ENCODE results near the gene PPM1H.
"Not testable (repeated sequence)": the region's sequence is repeated elsewhere in the genome, so short reads cannot be mapped to it uniquely, and the experiment has no call there.

PPM1H gene

GRCh38 chr12:62934799-62935674 is at the start of gene PPM1H:
Gene PPM1H (minus strand): TSS chr12:62935150. CDS start chr12:62934736, 414 bp downstream.
- DNase-seq = peak; percentile 93

- DNase-seq = no peak
Observed at GRCh38 chr12:62983594-62983993, 48.6 kb upstream of the PPM1H start.

- no peak for DNase-seq
Observed at GRCh38 chr12:62978768-62979167, 43.8 kb upstream of the PPM1H start.

- DNase-seq = no peak
Observed at GRCh38 chr12:62977883-62978282, 42.9 kb upstream of the PPM1H start.

GRCh38 chr12:62977418-62977817 is 42.5 kb upstream of the PPM1H start:
- DNase-seq = no peak

- DNase-seq = no peak
Observed at GRCh38 chr12:62976110-62976662, 41.2 kb upstream of the PPM1H start.

DNA sequence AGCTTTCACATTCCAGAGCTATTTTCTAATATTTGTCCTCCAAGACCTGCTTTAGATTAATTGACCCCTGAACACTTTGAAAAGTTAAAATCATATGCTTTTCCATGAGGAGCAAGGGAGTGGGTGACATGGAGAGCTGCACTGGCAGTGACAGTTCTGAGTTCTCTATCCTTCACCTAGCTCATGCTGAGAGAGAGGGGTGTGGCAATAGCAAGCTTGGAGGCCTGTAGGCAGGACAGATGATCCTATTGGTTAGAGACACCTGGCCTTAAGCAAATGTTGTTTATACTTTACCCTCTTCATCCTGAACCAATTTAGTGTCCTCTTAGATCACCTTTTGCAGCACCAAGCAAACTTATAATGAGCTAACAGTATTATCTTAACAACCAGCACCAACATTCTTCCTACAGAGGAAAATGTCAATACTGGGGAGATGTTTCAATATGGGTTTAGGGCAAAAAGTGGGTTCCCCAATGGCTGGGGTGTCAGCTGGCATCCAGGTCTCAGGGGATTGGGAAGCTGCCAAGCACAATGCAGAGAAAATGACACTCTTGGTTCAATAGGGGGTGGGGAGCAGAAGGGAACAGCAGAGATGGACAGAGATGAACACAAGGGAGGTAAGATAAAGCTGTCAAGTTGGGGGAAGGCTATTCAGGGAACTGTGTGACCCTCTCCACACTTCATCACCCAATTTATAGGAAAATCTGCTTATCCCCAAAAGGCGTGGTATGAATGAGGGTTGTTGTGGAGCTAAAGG is 37.0 kb upstream of the PPM1H start:
- DNase-seq = peak; percentile 13

- DNase-seq = no peak
Observed at GRCh38 chr12:62969695-62970094, 34.7 kb upstream of the PPM1H start.

GRCh38 chr12:62967701-62968100 is 32.8 kb upstream of the PPM1H start:
- DNase-seq = no peak

- DNase-seq = peak; percentile 2
Observed at GRCh38 chr12:62966990-62967506, 32.1 kb upstream of the PPM1H start.

DNA sequence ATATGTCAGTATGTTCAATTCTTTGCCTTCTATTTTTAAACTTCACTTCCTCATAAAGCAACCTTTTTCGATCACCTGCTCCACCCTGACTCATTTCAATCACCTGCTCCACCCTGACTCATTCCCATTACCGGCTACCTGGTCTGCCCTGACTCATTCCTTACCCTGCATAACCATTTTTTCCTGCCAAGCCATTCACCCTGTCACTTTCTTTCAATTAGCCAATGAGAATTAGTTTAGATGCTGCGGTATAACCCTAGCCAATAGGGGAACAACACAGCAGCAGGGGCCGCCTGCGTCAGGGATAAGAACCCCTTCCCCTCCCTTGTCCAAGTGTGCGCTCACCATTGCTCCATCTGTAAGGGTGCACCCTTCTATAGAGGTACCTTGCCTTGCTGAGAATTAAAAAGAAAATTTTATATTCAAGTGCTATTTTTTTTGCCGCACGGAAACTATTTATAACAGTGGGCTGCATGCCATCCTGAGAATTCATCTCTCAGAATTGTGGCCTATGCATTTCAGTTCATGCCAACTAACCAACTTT is 31.6 kb upstream of the PPM1H start:
- DNase-seq = not testable (repeated sequence)

- DNase-seq = not testable (repeated sequence)
Observed at GRCh38 chr12:62965700-62966099, 30.8 kb upstream of the PPM1H start.

DNA sequence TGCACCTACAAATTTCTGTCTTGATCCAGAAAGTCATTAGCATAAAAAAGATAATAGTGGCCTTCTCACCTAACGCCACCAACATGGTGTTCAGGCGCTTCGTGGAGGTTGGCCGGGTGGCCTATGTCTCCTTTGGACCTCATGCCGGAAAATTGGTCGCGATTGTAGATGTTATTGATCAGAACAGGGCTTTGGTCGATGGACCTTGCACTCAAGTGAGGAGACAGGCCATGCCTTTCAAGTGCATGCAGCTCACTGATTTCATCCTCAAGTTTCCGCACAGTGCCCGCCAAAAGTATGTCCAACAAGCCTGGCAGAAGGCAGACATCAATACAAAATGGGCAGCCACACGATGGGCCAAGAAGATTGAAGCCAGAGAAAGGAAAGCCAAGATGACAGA is 30.3 kb upstream of the PPM1H start:
- DNase-seq = not testable (repeated sequence)

GRCh38 chr12:62963486-62964041 is 28.6 kb upstream of the PPM1H start:
- no peak for DNase-seq

GRCh38 chr12:62960324-62960723 is 25.4 kb upstream of the PPM1H start:
- no peak for DNase-seq

- DNase-seq = no peak
Observed at GRCh38 chr12:62959745-62960144, 24.8 kb upstream of the PPM1H start.

GRCh38 chr12:62957233-62957953 is 22.4 kb upstream of the PPM1H start:
- no peak for DNase-seq

DNA sequence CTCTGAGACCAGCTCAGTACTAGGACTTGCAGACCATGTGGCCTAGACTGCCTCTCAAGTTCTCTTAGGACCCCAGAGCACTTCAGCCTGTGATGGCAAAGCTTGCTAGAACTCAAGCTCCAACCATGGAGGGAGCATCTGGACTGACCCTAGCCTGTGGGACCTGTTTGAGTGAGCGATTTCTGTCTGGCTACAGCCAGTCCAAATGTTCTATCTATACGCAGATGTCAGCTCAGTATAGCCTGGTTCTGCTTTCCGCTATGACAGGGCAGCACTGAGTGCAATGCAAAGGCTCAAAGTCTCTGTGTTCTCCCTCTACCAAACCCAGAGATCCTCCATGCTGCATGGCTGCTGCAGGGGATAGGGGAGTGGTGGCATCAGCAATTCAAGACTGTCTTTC is 20.7 kb upstream of the PPM1H start:
- DNase-seq = peak; percentile 7

- DNase-seq = no peak
Observed at GRCh38 chr12:62950317-62950716, 15.4 kb upstream of the PPM1H start.

- no peak for DNase-seq
Observed at GRCh38 chr12:62948123-62948522, 13.2 kb upstream of the PPM1H start.

GRCh38 chr12:62947364-62947763 is 12.4 kb upstream of the PPM1H start:
- DNase-seq = no peak

GRCh38 chr12:62943779-62944395 is 8.9 kb upstream of the PPM1H start:
- DNase-seq = no peak
